HEK293 (cell line): Measurements from ENCODE around the gene SLC39A3.

Experiments used
- CTCF ChIA-PET: fragments of 350-600 bp; formaldehyde crosslinking; extraction: SDS; loops from one replicate; lab custom pipeline; 2021; ENCODE audit warnings: antibody characterized with exemption; lab: Yijun Ruan, JAX
- POLR2A ChIA-PET: fragments of 300-600 bp; formaldehyde crosslinking; extraction: SDS; loops from one replicate; lab custom pipeline; 2020; ENCODE audit warnings: antibody characterized with exemption, inconsistent platforms; lab: Yijun Ruan, JAX
- H3K27ac ChIP-seq: fragments of 200-500 bp; sonication (Bioruptor generic); 2 replicates; pipeline ENCODE4 v1.5.1; 2014; ENCODE audit warnings: low read depth, low read length, control low read depth, inconsistent platforms; ENCODE audit errors: extremely low read depth
- H3K36me3 ChIP-seq, 2 experiments: fragments of 200-500 bp in 1 of 2; sonication (Bioruptor generic) in 1 of 2; 1 replicate in 1 of 2; 2 replicates in 1 of 2; pipeline ENCODE4 v1.5.1; 2014 to 2017; ENCODE audit warnings: inconsistent platforms in 2 of 2, low read length in 2 of 2; ENCODE audit not compliant: control insufficient read depth in 2 of 2, insufficient read depth in 1 of 2
- H3K4me1 ChIP-seq: fragments of 200-500 bp; sonication (Bioruptor generic); 2 replicates; pipeline ENCODE4 v1.5.1; 2014; ENCODE audit warnings: mild to moderate bottlenecking, low read length, inconsistent platforms; ENCODE audit not compliant: control insufficient read depth, insufficient read depth
- H3K4me3 ChIP-seq: 2 replicates; pipeline ENCODE4 v1.5.1; 2011; ENCODE audit warnings: low read depth, mild to moderate bottlenecking, control low read depth, low read length, moderate library complexity
- H3K9me3 ChIP-seq: fragments of 200-500 bp; sonication (Bioruptor generic); 2 replicates; pipeline ENCODE4 v1.5.1; 2014; ENCODE audit warnings: low read depth, low read length, inconsistent platforms; ENCODE audit not compliant: control insufficient read depth, insufficient read depth
- HOXD13 ChIP-seq: sonication (generic); formaldehyde crosslinking; IDR thresholded peaks from 2 replicates; pipeline ENCODE4 v1.8.0; 2022; ENCODE audit warnings: missing genetic modification reagents, borderline replicate concordance
- KLF16 ChIP-seq: fragments of 450-650 bp; formaldehyde crosslinking; IDR thresholded peaks from 2 replicates; pipeline ENCODE4 v1.5.1; 2017; ENCODE audit warnings: missing biosample characterization, missing genetic modification characterization
- MYNN ChIP-seq: fragments of 450-650 bp; formaldehyde crosslinking; IDR thresholded peaks from 2 replicates; pipeline ENCODE4 v1.5.1; 2016; ENCODE audit warnings: missing biosample characterization, missing genetic modification characterization, borderline replicate concordance
- REST ChIP-seq: fragments of 450-650 bp; formaldehyde crosslinking; IDR thresholded peaks from 2 replicates; pipeline ENCODE4 v1.5.1; 2016; ENCODE audit warnings: missing biosample characterization, missing genetic modification characterization
- ZBTB44 ChIP-seq: fragments of 450-650 bp; IDR thresholded peaks from 2 replicates; pipeline ENCODE4 v1.5.1; 2018; ENCODE audit warnings: missing biosample characterization, mild to moderate bottlenecking, missing genetic modification characterization
- ZFHX2 ChIP-seq: fragments of 450-650 bp; formaldehyde crosslinking; conservative IDR thresholded peaks from 2 replicates; pipeline ENCODE4 v1.5.1; 2016; ENCODE audit warnings: missing biosample characterization, missing genetic modification characterization
- ZNF140 ChIP-seq: fragments of 450-650 bp; formaldehyde crosslinking; IDR thresholded peaks from 2 replicates; pipeline ENCODE4 v1.5.1; 2016; ENCODE audit warnings: missing biosample characterization, missing genetic modification characterization
- ZNF324 ChIP-seq: fragments of 450-650 bp; formaldehyde crosslinking; IDR thresholded peaks from 2 replicates; pipeline ENCODE4 v1.5.1; 2016; ENCODE audit warnings: missing biosample characterization, missing genetic modification characterization
- ZNF341 ChIP-seq: fragments of 450-650 bp; formaldehyde crosslinking; IDR thresholded peaks from 2 replicates; pipeline ENCODE4; 2016; ENCODE audit warnings: low read depth, missing biosample characterization, missing genetic modification characterization
- ZNF394 ChIP-seq: fragments of 450-650 bp; formaldehyde crosslinking; IDR thresholded peaks from 2 replicates; pipeline ENCODE4 v1.5.1; 2016; ENCODE audit warnings: missing biosample characterization, missing genetic modification characterization, mild to moderate bottlenecking, moderate library complexity, borderline replicate concordance
- ZNF416 ChIP-seq: fragments of 450-650 bp; formaldehyde crosslinking; IDR thresholded peaks from 2 replicates; pipeline ENCODE4 v1.5.1; 2016; ENCODE audit warnings: missing biosample characterization, missing genetic modification characterization
- ZNF561 ChIP-seq: fragments of 450-650 bp; IDR thresholded peaks from 2 replicates; pipeline ENCODE4 v1.5.1; 2018; ENCODE audit warnings: missing biosample characterization, missing genetic modification characterization, borderline replicate concordance
- ZNF596 ChIP-seq: fragments of 450-650 bp; IDR thresholded peaks from 2 replicates; pipeline ENCODE4 v1.5.0; 2018; ENCODE audit warnings: missing biosample characterization, mild to moderate bottlenecking, missing genetic modification characterization, moderate library complexity
- ZNF610 ChIP-seq: fragments of 450-650 bp; formaldehyde crosslinking; IDR thresholded peaks from 2 replicates; pipeline ENCODE4 v1.5.1; 2016; ENCODE audit warnings: missing biosample characterization, missing genetic modification characterization, borderline replicate concordance
- ZNF677 ChIP-seq: fragments of 450-650 bp; IDR thresholded peaks from 2 replicates; pipeline ENCODE4 v1.5.0; 2018; ENCODE audit warnings: missing biosample characterization, mild to moderate bottlenecking, missing genetic modification characterization, moderate library complexity
- ZNF768 ChIP-seq: fragments of 450-650 bp; formaldehyde crosslinking; IDR thresholded peaks from 2 replicates; pipeline ENCODE4 v1.5.1; 2018; ENCODE audit warnings: missing biosample characterization, mild to moderate bottlenecking, missing genetic modification characterization
- ZNF776 ChIP-seq: fragments of 450-650 bp; formaldehyde crosslinking; IDR thresholded peaks from 2 replicates; pipeline ENCODE4 v1.5.0; 2017; ENCODE audit warnings: missing biosample characterization, missing genetic modification characterization, borderline replicate concordance
- ZNF830 ChIP-seq: fragments of 450-650 bp; IDR thresholded peaks from 2 replicates; pipeline ENCODE4 v1.5.0; 2018; ENCODE audit warnings: missing biosample characterization, missing genetic modification characterization, low read depth, mild to moderate bottlenecking, moderate library complexity
- TF ChIP-seq, protein P1 (sequence below): fragments of 450-650 bp; formaldehyde crosslinking; IDR thresholded peaks from 2 replicates; pipeline ENCODE4 v1.5.1; 2016; ENCODE audit warnings: missing biosample characterization, missing genetic modification characterization

SLC39A3 gene

GRCh38 chr19:2774953-2775555, 35.2 kb upstream of the SLC39A3 start:
- CTCF ChIA-PET = interaction anchor here (0.6 to 0.8 kb wide), 2 partner anchors 44 to 112 kb away, joined by 3 read pairs; no protein-coding TSS in a partner anchor

More at GRCh38 chr19:2774953-2775555, 35.2 kb upstream of the SLC39A3 start:
- Histone ChIP-seq H3K4me3 (no peak overlapping the region), H3K9me3 (no peaks in the 10 kb centered on the region), H3K36me3 (peaks cover 4 to 56% of the 10 kb centered on the region in 2 experiments; a peak in 2 of 3 replicates), H3K27ac (no peak overlapping the region), H3K4me1 (peaks cover 3% of the 10 kb centered on the region; the same call in 1 of the 2 replicates)
- POLR2A ChIA-PET = no interaction called here
- TF ChIP-seq, protein P1, sequence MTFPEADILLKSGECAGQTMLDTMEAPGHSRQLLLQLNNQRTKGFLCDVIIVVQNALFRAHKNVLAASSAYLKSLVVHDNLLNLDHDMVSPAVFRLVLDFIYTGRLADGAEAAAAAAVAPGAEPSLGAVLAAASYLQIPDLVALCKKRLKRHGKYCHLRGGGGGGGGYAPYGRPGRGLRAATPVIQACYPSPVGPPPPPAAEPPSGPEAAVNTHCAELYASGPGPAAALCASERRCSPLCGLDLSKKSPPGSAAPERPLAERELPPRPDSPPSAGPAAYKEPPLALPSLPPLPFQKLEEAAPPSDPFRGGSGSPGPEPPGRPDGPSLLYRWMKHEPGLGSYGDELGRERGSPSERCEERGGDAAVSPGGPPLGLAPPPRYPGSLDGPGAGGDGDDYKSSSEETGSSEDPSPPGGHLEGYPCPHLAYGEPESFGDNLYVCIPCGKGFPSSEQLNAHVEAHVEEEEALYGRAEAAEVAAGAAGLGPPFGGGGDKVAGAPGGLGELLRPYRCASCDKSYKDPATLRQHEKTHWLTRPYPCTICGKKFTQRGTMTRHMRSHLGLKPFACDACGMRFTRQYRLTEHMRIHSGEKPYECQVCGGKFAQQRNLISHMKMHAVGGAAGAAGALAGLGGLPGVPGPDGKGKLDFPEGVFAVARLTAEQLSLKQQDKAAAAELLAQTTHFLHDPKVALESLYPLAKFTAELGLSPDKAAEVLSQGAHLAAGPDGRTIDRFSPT (tag by site-specific recombination) = no peak
- TF ChIP-seq ZNF341 (tag by site-specific recombination) (no peak), ZNF830 (tag by site-specific recombination) (no peak), ZNF561 (tag by site-specific recombination) (no peak), ZNF768 (tag by site-specific recombination) (no peak), ZNF140 (tag by site-specific recombination) (no peak), ZNF416 (tag by site-specific recombination) (no peak), ZNF394 (no peak), HOXD13 (no peak), KLF16 (tag by site-specific recombination) (no peak), ZNF610 (no peak), ZBTB44 (no peak), ZFHX2 (tag by site-specific recombination) (no peak), ZNF677 (tag by site-specific recombination) (no peak), MYNN (tag by site-specific recombination) (no peak), REST (no peak), ZNF776 (tag by site-specific recombination) (no peak), ZNF324 (no peak), ZNF596 (no peak)
- TF ChIP-seq, all 188 proteins: peak for 0
